HG03060 (cell line): Measurements from ENCODE around the gene RHEX.
"Not testable (repeated sequence)": the region's sequence is repeated elsewhere in the genome, so short reads cannot be mapped to it uniquely, and the experiment has no call there.

Experiments used
- ATAC-seq: cut with Tn5 transposase; IDR thresholded peaks from one replicate; pipeline ENCODE4 v1.9.1; 2021; ENCODE audit warnings: low read depth, moderate number of reproducible peaks; ENCODE audit not compliant: unreplicated experiment

RHEX gene

GRCh38 chr1:206058289-206058926 lies 5.4 kb downstream of the RHEX start:
- ATAC-seq, result not testable (repeated sequence)

DNA sequence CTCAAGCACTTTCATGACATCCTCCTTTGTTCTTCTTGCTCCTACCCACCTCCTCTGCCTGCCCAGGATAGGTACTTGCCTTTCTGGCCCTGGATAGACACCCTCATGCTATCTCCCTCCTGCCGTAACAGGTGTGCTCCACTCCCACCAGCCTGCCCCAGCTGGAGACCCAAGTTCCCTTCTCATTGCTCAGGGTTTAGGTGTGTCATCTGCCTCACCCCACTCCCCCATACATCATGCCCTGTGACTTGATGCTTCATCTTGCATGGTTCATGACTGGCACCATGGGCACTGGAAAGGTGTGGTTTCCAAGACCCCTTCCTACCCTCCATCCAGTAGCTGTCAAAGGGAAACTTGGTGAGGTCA lies 5.9 kb downstream of the RHEX start:
- no peak for ATAC-seq

DNA sequence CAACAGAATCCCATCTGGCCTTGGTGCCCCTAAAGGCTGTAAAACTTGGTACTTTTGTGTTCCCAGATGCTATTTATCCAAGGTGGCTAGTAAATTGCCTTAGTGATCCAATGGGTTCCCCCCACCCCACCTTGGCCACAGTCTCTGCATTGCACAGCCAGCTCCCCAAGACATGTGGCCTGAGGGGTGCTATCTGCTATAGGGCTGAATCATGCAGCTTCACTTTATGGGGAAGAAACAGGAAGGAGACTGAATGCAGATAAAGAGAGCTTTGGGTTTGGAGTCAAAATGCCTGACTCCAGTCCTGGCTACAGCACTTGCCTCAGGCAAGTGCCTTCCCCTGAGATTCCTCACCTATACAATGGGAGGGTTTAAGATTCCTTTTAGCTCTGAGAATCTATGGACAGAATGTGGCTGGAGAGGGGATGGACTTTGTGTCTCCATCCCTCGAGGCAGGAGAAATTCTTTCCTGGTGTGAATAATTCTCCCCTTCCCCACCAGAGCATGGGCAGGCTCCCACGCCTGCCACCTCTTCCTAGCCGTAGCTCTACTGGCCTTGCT lies 6.5 kb downstream of the RHEX start:
- no peak for ATAC-seq

DNA sequence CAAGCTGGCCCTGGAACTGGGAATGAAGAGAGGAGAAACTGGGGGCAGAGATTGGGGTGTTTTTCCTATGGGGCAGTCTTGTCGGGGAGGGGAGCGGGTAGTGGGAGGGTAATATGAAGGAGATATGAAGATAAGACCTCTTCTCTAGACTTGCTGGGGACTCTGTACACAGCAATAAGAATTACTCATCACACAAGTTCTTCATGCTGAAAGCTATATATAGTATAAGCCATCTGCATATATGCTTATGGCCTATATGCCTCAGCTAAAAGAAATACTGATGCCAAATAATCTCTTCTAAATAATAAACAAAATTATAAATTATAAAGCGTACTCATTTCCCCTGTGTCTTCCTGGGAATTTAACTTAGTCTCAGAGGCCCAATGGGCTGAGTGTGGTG lies 7.9 kb downstream of the RHEX start:
- ATAC-seq, result no peak

GRCh38 chr1:206062464-206062863 lies 9.5 kb downstream of the RHEX start:
- ATAC-seq, result no peak

- ATAC-seq, result not testable (repeated sequence)
These were observed 11.0 kb downstream of the RHEX start for GRCh38 chr1:206064001-206064400.

DNA sequence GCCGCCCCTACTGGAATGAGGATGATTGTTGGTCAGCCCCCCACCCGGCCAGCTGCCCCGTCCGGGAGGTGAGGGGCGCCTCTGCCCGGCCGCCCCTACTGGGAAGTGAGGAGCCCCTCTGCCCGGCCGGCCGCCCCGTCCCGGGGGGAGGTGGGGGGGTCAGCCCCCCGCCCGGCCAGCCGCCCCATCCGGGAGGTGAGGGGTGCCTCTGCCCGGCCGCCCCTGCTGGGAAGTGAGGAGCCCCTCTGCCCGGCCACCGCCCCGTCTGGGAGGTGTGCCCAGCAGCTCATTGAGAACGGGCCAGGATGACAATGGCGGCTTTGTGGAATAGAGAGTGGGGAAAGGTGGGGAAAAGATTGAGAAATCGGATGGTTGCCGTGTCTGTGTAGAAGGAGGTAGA lies 11.5 kb downstream of the RHEX start:
- not testable (repeated sequence) for ATAC-seq

GRCh38 chr1:206065547-206066145 lies 12.7 kb downstream of the RHEX start:
- no peak for ATAC-seq

DNA sequence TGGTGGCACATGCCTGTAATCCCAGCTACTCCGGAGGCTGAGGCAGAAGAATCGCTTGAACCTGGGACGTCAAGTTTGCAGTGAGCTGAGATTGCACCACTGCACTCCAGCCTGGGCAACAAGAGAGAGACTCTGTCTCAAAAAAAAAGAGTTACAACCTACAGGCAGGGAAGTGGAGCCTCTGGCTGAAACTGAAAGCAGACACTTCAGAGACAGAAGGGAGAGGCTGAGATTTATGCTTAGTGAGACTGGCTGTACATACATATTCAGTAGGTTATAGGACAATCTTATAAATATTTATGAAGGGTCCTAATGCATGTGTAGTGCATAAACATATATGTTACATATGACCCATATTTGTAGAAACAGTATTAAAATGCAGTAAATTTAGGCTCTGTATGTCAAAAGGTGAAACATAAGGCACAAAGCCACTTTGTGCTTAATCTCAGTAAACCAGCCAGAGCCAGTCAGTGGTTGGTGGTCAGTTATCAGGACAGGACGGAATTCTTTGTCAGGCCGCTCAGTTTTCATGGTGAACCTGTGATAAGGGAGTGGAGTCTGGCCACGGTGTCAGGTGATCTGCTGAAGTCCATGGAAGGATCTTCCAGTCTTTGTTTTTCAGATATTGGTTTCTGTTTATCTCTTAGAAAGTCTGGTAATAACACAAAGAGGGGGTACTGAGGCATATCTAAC lies 13.7 kb downstream of the RHEX start:
- peak; percentile 75 for ATAC-seq

GRCh38 chr1:206067486-206068227 lies 14.7 kb downstream of the RHEX start:
- ATAC-seq, result no peak

- no peak for ATAC-seq
These were observed 15.3 kb downstream of the RHEX start for GRCh38 chr1:206068314-206068713.

- ATAC-seq, result no peak
These were observed 17.8 kb downstream of the RHEX start for GRCh38 chr1:206070627-206071304.

DNA sequence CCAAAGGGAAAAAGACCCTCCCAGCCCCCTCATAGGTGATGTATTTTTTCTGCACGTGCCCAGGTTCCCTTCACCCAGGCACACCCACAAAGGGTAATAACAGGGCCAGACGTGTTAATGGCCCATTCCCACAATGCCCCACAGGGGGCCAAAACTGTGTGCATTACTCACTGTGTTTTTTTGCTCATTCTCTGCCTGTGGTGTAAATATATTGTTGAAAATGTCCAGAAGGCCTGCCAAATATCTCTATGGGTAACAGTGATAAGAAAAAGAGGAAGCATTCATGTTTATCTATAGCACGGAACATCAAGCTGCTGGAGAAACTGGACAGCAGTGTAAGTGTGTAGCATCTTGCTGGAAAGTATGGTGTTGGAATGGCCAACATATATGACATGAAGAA lies 21.9 kb downstream of the RHEX start:
- no peak for ATAC-seq

GRCh38 chr1:206075786-206076755 lies 23.1 kb downstream of the RHEX start:
- no peak for ATAC-seq

GRCh38 chr1:206079135-206079534 lies 26.2 kb downstream of the RHEX start:
- ATAC-seq, result no peak

DNA sequence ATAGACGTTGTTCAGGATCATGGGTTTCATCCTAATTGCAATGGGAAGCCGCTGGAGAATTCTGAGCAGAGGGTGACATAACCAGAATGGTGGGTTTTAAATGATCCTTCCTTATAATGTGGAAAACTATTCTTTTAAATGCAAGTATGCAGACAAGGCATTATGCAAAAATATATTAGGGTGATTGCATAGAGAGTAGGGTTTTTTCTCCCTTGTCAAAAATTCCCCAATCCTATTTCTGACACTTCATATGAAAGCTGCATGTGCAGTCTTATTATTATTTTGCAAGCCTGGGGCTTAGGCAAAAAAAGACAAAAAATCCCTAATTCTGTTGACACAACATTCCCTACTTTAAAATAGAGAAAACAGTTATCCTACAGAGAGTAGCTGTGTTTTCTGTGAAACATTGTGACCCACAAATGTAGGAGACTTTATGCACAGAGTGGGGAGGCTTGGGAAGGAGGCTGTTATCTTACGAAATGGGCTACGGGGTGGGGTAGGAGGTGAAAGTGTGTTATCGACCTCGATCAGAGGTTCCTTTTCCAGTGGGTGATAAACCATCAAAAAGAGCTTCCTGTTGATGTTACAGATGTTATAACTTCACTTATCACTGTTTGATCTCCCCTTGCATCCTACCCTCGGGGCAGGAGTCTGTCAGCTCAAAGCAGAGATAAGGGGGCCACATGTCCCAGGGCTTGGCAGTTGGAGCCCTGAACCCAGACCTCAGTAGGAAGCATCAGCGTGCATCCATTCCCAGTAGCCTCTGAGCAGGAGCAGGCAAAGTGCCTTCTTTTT lies 27.2 kb downstream of the RHEX start:
- no peak for ATAC-seq

DNA sequence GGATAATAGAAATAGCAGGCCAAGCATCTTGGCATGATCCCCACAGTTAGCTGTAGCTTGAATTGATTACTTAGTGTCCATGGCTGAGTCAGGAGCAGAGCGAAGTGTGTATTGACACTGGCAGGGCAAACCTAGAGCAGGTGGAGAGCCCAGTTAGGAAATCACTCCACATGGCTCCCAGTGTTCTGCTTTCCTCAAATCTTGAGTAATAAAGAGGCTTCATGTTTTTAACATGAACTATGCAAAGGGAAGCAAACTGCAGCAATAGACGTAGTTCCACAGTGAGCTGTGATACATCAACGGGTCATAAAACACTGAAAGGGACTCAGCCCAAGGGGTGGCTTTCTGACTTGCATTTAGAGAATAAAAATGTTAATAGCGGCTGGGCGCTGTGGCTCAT lies 28.9 kb downstream of the RHEX start:
- ATAC-seq, result no peak

DNA sequence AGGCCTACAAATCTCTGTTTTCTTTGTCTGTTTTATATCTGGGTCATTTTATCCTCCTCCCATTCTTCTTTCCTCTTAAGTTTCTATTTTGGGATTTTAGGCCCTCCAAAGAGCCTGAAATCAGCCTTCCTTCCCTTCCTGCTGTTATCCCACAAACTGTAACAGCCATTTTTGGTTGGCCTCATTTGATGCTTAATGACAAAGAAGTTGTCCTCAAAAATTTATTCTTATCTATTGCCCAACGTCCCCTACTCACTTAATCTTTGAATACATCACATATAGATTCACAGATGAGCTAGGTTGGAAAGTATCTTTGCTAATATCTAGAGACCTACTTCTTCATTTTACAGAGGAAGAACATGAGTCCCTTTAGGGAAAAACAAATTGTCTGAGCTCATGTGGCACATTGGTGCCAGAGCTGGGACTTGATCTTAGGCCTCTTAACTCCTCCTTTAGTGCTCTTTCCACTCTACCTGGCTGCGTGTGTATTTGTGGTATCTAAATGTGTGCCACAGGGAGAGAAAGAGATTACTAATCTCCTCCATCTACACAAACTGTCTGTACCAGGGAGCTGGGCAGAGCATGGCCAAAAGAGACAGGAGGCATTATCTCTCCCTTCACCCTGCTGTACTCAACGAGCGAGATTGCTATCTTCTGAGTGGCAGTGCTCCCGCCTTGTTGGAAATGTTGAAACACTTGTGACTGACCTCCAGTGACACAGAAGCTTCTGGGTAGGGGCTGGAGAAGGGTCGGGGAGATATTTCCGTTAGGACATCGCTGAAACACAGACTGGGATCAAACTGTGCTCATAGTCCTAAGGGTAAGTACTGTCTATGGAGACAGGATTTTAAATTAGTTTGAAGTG lies 30.1 kb downstream of the RHEX start:
- ATAC-seq, result no peak
